ENCODE results near the gene C2CD2.

- TF ChIP-seq CTCF (IDR thresholded peaks at IDR 0.05) = no peak
- no peak for TF ChIP-seq POLR2A (IDR thresholded peaks at IDR 0.05)
These were observed 35.1 kb downstream of the C2CD2 start for GRCh38 chr21:41918561-41919358.

Measured in uterus (tissue), 2 donors.